KG1 (cell line): ENCODE measurements around the gene KRR1.
"Not testable (repeated sequence)": the region's sequence is repeated elsewhere in the genome, so short reads cannot be mapped to it uniquely, and the experiment has no call there.

Experiments
- DNase-seq: peaks from one replicate; lab custom pipeline; 2025; lab: John Stamatoyannopoulos, UW

The KRR1 gene

DNA sequence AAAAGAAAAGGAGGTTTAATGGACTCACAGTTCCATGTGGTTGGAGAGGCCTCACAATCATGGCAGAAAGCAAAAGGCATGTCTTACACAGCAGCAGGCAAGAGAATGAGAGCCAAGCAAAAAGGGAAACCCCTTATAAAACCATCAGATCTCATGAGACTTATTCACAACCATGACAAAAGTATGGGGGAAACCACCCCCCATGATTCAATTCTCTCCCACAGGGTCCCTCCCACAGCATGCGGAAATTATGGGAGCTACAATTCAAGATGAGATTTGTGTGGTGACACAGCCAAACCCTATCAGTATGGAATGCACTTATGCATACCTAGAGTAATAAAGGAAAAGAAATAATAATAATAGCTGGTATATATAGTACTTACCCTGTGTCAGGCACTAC is 35.3 kb downstream of the KRR1 start:
- DNase-seq: no peak

DNA sequence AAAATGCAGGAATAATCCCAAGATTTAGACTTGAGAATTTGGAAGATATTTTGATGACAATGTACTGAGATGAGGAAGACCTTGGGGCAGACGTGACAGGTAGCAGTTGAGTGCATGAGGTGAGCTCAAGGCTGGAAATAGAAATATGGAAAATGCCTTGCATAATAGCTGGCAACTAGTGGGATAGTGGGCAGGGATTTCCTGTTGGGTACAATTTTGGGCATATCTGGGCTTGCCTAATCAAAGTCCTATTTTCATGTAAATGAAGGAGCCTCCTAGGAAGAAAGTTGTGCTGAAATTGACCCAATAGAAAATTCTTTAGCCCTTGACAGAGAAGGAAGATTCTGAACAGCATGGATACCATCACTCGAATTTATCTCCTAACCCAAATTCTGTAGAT is 37.3 kb downstream of the KRR1 start:
- DNase-seq: no peak

DNA sequence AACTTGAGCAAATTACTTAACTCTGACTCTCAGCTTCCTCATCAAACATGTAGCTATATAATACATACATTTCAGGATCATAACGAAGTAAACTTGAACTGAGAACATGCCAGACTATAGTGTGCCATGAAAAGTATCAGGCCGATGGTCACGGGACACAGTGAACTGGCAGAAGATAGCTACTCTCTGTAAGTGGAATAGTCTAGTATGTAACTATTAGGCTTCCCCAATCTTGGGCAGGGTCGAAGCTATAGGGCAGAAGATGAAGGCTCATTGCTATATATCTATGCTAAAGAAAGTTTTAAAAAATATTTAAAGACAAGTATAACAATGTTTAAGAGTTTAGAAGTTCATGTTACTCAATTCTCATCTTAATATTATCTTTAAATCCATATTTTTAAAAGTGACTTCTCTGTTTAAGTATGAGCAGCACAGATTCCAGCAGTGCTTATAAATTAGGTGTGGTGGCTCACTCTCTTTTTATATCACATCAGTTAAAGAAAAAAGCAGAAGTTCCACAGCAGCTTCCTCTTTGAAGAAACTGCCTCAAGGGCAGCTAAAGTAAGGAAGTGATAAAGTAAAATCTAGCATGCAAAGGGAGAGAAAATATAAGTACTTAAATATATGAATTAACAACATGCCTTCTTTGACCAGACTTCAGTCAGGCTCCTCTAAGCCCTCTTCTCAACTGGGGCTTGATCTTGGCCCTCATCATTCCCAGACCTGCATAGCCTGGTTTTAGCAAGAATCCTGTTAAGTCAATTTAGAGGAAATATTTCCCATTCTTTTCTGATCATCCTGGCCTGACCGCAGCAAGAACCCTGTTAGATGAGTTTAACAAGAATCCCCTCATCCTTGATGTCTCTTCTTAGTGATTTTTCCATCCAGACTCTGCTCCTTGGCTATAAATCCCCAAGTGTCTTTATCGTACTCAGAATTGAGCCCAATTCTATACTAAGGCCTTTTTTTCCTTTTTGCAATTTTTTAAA is 39.2 kb downstream of the KRR1 start:
- peak; percentile 68 for DNase-seq

DNA sequence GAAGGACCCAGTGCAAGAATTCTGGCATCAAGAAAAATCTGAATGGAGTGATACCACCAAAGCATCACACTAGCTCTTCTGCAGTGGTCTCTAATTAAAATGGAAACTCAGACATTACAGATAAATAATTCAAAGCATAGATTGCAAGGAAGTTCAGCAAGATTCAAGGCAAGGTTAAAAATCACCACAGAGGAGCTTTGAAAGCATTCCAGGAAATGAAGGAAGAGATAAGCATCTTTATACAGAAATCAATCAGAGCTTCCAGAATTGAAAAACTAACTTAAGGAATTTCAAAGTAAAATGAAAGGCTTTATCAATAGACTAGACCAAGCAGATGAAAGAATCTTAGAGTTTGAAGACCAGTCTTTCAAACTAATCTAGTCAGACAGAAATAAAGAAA is 51.2 kb downstream of the KRR1 start:
- DNase-seq: no peak

DNA sequence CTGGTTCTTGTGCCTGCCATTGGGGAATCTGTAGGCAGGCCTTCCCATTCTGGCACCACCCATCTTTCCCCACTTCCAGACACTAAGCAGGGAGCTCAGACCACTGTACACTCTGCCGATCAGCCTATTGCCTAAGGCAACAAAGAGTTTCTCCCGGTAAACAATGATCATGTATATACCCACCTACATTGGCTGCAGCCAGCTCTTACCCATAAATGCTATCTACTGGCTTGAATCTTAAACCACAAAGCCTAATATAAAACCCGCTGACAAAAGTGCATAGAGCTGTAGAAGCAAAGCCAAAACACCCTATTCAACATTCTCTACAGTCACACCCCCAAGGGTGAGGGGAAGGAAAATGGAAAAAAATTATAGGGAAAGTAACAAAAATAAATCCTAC is 51.7 kb downstream of the KRR1 start:
- no peak for DNase-seq

DNA sequence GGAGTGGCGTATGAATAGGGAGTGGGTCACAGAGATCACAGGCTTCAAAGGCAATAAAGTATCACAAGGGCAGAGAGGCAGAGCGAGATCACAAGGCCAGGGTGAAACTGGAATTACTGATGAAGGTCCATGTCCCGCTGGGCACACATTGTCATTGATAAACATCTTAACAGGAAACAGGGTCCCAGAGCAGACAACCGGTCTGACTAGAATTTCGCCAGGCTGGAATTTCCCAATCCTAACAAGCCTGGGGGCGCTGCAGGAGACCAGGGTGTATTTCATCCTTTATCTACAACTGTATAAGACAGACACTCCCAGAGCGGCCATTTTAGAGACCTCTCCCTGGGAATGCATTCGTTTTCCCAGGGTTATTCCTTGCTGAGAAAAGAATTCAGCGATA is 53.5 kb downstream of the KRR1 start:
- not testable (repeated sequence) for DNase-seq

DNA sequence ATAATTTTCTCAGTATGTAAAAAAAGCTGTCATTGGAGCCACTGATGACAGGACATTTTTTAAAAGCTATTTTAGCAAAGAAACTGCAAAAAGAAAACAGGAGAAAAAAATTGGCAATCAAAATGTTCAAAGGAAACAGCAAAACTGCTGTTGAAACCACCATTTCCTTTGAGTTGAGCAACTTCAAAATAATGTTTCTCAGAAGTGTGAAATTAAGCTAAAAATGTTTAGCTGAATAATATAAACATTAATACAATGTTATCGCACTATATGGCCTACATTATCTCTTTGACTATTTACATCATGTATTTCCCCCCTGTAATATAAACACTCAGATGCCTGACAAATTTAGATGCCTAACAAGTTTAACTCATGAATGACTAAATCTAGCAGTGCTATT is 54.2 kb downstream of the KRR1 start:
- peak; percentile 44 for DNase-seq

DNA sequence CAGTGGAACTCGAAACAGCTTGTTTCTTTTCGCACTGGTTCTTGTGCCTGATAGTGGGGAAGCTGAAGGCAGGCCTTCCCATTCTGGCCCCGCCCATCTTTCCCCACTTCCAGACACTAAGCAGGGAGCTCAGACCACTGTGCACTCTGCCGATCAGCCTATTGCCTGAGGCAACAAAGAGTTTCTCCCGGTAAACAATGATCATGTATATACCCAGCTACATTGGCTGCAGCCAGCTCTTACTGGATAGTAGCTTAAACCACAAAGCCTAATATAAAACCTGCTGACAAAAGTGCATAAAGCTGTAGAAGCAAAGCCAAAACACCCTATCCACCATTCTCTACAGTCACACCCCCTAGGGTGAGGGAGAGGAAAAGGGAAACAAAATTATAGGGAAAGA is 55.6 kb downstream of the KRR1 start:
- DNase-seq: no peak

DNA sequence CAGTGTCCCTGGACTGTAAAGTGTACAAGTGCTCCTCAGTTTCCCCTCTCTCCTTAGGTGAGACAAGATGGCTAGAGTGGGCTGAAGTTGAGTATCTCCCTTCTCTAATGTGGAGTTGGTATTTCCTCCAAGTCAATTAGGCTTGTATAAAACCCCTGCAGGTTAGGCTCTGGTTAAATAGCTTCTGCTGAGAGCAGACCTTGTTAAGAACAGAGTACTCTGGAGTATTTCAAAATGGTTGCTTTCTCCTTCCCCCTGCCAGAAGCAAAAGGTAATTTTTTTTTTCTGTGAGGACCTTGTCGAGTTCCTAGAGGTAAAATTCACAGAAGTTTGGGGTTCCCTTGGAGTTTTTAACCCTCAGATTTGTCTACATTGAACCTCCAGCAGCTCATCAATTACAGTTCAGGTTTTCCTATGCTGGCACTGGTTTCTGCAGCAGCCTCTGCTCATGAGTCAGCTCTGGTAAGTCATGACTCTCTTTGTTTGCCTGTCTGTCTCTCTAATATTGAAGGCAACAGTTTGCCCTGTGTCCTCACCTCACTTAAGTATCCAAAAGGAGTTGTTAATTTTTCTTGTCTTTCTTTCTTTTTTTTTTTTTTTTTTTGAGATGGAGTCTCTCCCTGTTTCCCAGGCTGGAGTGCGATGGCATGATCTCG is 58.6 kb downstream of the KRR1 start:
- no peak for DNase-seq

DNA sequence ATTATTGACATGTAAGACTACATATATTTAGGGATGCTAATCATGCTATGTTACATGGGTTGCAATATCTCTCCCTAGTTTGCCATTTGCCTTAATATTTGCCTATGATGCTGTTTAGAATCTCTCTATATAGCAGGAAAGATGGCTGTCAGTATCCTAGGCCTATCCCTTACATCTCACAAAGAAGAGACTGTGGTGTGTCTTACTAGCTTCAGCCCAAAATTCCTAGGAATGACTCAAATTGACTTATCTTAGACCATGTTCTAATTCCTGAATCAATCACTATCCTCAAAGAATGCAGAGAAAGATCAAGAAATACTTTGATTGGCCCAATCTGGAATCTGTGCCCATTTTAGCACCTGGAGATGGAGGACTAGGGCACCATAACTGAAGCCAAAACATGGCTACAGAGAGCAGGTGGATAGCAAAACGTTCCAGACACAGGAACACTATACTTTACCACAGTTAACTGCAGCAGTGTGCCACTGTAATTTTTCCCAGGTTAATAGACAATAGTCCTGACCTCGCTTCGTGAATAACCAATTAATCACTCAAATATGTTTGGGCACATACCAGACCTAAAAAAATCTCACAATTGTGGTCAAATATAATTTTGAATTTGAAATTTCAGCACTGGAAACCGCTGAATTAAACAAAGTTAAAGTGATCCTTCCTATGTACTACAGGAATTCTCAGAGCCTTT is 63.6 kb downstream of the KRR1 start:
- DNase-seq: no peak

DNA sequence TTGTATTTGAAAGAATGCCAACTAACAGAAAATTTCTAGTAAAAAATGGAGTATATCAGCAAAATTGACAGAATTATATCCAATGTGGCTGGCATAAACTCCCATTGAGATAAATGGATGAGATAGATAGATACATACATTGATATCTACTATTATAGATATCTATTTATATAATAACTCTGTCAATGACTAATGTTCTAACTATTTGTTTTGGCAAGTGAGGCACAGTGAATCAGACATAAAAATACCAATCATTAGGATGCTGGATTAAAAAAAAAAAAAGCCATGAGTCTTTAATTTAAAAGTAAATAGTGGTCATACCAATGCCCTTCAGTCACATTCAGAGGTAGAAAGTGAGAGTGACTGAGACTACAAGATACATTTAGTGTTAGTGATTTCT is 64.6 kb downstream of the KRR1 start:
- DNase-seq: no peak

DNA sequence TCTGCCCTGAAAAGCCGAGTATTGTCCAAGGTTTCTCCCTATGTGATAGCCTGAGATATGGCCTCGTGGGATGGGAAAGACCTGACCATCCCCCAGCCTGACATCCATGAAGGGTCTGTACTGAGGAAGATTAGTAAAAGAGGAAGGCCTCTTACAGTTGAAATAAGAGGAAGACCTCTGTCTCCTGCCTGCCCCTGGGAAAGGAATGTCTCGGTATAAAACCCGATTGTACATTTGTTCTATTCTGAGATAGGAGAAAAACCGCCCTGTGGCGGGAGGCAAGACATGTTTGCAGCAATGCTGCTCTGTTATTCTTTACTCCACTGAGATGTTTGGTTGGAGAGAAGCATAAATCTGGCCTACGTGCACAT is 66.3 kb downstream of the KRR1 start:
- DNase-seq: not testable (repeated sequence)

DNA sequence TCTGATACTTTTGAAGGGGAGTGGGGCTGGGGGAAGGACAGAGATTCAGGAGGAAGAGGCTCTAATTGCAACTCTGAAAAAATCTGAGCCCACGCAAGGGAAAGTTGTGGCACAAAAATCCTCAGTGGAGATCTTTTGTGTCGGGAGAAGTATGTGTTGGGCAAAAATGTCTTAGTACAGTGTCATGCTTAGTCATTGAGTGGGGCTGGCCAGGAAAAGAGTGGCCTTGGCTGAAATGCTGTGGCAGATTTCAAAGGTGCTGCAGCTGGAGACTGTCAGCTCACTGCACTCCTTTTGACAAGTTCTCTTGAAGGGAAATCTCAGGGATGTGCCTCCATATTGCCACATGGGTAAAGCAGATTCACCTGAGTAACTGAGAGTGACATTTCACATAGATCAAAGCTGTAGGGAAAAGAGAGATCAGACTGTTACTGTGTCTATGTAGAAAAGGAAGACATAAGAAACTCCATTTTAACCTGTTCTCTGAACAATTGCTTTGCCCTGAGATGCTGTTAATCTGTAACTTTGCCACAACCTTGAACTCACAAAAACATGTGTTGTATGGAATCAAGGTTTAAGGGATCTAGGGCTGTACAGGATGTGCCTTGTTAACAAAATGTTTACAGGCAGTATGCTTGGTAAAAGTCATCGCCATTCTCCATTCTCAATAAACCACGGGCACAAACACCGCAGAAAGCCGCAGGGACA is 66.8 kb downstream of the KRR1 start:
- no peak for DNase-seq

DNA sequence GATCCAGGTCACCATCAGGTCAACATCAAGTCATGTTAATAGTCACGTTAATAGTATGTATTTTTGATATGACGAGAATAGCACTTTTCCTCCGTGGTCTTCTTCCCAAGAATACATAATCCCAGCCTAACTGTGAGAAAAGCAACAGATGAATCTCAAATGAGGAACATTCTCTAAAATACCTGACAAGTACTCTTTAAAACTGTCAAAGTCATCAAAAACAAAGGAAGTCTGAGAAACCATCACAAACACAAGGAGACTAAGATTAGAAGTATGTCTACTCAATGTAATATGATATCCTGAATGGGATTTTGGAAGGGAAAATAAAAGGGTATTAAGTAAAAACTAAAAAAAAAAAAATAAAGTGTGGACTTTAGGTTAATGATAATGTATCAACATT is 67.7 kb downstream of the KRR1 start:
- DNase-seq: no peak

DNA sequence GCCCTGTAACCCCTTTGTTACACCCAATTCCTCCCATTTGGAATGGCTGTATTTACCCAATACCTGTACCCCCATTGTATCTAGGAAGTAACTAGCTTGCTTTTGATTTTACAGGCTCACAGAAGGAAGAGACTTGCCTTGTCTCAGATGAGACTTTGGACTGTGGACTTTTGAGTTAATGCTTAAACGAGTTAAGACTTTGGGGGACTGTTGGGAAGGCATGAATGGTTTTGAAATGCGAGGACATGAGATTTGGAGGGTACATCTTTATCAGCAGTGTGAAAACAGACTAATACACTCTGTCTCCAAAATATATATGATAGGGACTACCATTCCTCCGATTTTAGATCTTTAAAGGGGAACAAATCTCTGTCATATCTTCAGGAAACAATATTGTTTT is 69.0 kb downstream of the KRR1 start:
- not testable (repeated sequence) for DNase-seq

DNA sequence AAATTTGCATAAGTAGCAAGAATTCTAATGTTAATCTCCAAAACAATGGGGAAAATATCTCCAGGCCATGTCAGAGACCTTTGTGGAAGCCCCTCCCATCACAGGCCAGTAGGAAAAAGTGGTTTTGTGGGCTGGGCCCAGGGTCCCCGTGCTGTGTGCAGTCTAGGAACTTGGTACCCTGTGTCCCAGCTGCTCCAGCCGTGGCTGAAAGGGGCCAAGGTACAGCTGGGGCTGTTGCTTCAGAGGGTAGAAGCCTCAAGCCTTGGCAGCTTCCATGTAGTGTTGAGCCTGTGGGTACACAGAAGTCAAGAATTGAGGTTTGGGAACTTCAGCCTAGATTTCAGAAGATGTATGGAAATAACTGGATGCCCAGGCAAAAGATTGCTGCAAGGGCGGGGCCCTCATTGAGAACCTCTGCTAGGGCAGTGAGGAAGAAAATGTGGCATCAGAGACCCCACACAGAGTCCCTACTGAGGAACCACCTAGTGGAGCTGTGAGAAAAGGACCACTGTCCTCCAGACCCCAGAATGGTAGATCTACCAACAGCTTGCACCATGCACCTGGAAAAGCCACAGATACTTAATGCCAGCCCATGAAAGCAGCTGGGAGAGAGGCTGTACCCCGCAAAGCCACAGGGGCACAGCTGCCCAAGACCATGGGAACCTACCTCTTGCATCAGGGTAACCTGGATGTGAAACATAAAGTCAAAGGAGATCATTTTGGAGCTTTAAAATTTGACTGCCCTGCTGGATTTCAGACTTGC is 69.5 kb downstream of the KRR1 start:
- not testable (repeated sequence) for DNase-seq
